Liver (tissue), 9 donors: ENCODE data around the gene YIPF3. TPM values are rescaled to one million over a fixed set of nuclear protein-coding genes. Genes with fewer than 3 reads are reported as not detected.
"Not testable (repeated sequence)": the region's sequence is repeated elsewhere in the genome, so short reads cannot be mapped to it uniquely, and the experiment has no call there.

Source experiments
- DNase-seq: peaks from one replicate; pipeline ENCODE4 v3.0.0-alpha.2; 2017; ENCODE audit warnings: low spot score
- H3K27ac ChIP-seq, 2 donors: one replicate each; pipeline ENCODE4 v1.7.0; 2013; ENCODE audit warnings: inconsistent platforms in 2 of 2, low read length in 2 of 2, control low read depth in 1 of 2, low read depth in 1 of 2, mild to moderate bottlenecking in 1 of 2
- H3K27me3 ChIP-seq, 4 donors: one replicate each; pipeline versions ENCODE4 v1.6.1 to v1.7.0; 2013; ENCODE audit warnings: low read length in 3 of 4, inconsistent platforms in 1 of 4, mild to moderate bottlenecking in 1 of 4, moderate library complexity in 1 of 4; ENCODE audit not compliant: control insufficient read depth in 4 of 4, insufficient read depth in 4 of 4
- H3K36me3 ChIP-seq, 4 donors: one replicate each; pipeline versions ENCODE4 v1.6.1 to v1.7.0; 2013; ENCODE audit warnings: low read length in 3 of 4, mild to moderate bottlenecking in 3 of 4, low read depth in 1 of 4, moderate library complexity in 1 of 4; ENCODE audit not compliant: control insufficient read depth in 4 of 4, insufficient read depth in 3 of 4
- H3K4me1 ChIP-seq, 4 donors: one replicate each; pipeline versions ENCODE4 v1.6.1 to v1.7.0; 2013; ENCODE audit warnings: low read length in 3 of 4, mild to moderate bottlenecking in 3 of 4, moderate library complexity in 1 of 4; ENCODE audit not compliant: control insufficient read depth in 4 of 4, insufficient read depth in 4 of 4
- H3K4me3 ChIP-seq, 3 donors: one replicate each; pipeline versions ENCODE4 v1.6.1 to v1.7.0; 2013; ENCODE audit warnings: low read length in 3 of 3, control low read depth in 1 of 3, low read depth in 1 of 3, mild to moderate bottlenecking in 1 of 3
- H3K9ac ChIP-seq, 2 donors: one replicate each; pipeline ENCODE4 v1.7.0; 2013; ENCODE audit warnings: low read length in 2 of 2, mild to moderate bottlenecking in 2 of 2, moderate library complexity in 2 of 2, control low read depth in 1 of 2, low read depth in 1 of 2
- H3K9me3 ChIP-seq, 4 donors: one replicate each; pipeline versions ENCODE4 v1.6.1 to v1.7.0; 2013; ENCODE audit warnings: low read length in 3 of 4; ENCODE audit not compliant: control insufficient read depth in 4 of 4
- ATF3 ChIP-seq: IDR thresholded peaks from 2 replicates; pipeline ENCODE4 v1.6.1; 2016; ENCODE audit warnings: antibody characterized with exemption
- CTCF ChIP-seq: fragments of 150-350 bp; IDR thresholded peaks from 2 replicates; pipeline ENCODE4 v1.5.1; 2017; ENCODE audit warnings: improper control_type of control experiment, low read depth, low read length; ENCODE audit not compliant: missing input control
- FOXA2 ChIP-seq: IDR thresholded peaks from 2 replicates; pipeline ENCODE4 v1.6.1; 2016; ENCODE audit warnings: antibody characterized with exemption
- GABPA ChIP-seq, 2 donors: IDR thresholded peaks in 1 of 2; conservative IDR thresholded peaks in 1 of 2; 2 replicates each; pipeline ENCODE4 v1.6.1; 2016; ENCODE audit warnings: antibody characterized with exemption in 2 of 2, mild to moderate bottlenecking in 1 of 2, moderate library complexity in 1 of 2
- HNF4A ChIP-seq, 2 donors: conservative IDR thresholded peaks; 2 replicates each; pipeline ENCODE4 v1.6.1; 2016; ENCODE audit warnings: antibody characterized with exemption in 2 of 2, mild to moderate bottlenecking in 2 of 2
- JUND ChIP-seq, 2 donors: IDR thresholded peaks; 2 replicates each; pipeline ENCODE4 v1.6.1; 2016; ENCODE audit warnings: antibody characterized with exemption in 2 of 2
- NR2F2 ChIP-seq: IDR thresholded peaks from 2 replicates; pipeline ENCODE4 v1.6.1; 2016; ENCODE audit warnings: antibody characterized with exemption
- RAD21 ChIP-seq, 2 donors: IDR thresholded peaks; 2 replicates each; pipeline ENCODE4 v1.6.1; 2016; ENCODE audit warnings: antibody characterized with exemption in 2 of 2, mild to moderate bottlenecking in 2 of 2
- REST ChIP-seq: IDR thresholded peaks from 2 replicates; pipeline ENCODE4 v1.6.1; 2016; ENCODE audit warnings: antibody characterized with exemption, mild to moderate bottlenecking
- RXRA ChIP-seq, 2 donors: IDR thresholded peaks; 2 replicates each; pipeline ENCODE4 v1.6.1; 2017 to 2018; ENCODE audit warnings: antibody characterized with exemption in 2 of 2, mild to moderate bottlenecking in 1 of 2
- SP1 ChIP-seq: IDR thresholded peaks from 2 replicates; pipeline ENCODE4 v1.6.1; 2018; ENCODE audit warnings: antibody characterized with exemption, mild to moderate bottlenecking
- TAF1 ChIP-seq: conservative IDR thresholded peaks from 2 replicates; pipeline ENCODE4 v1.6.1; 2016; ENCODE audit warnings: antibody characterized with exemption, mild to moderate bottlenecking
- YY1 ChIP-seq: IDR thresholded peaks from 2 replicates; pipeline ENCODE4 v1.6.1; 2016; ENCODE audit warnings: antibody characterized with exemption, mild to moderate bottlenecking
- ZBTB33 ChIP-seq: IDR thresholded peaks from 2 replicates; pipeline ENCODE4 v1.6.1; 2016; ENCODE audit warnings: antibody characterized with exemption
- WGBS: extraction: QIAGEN DNeasy Blood & Tissue Kit; methylation state at CpG from one replicate; pipeline ENCODE4 v1.1.7; 2013; 5-methylcytosine and 5-hydroxymethylcytosine counted together
- polyA plus RNA-seq, 2 donors: library from polyadenylated mRNA; stranded (reverse) in 1 of 2; unstranded in 1 of 2; fragments of 200-250 nt in 1 of 2; fragments of >200 nt in 1 of 2; fragmentation: Nextera tagmentation in 1 of 2; extraction: Ambion mirVana in 1 of 2; gene quantifications; one replicate each; pipeline versions ENCODE4 v1.2.1 to v1.2.3, GENCODE V29; 2013 to 2015
- total RNA-seq, 2 donors: library from RNA; depleted of rRNA; stranded (reverse); fragments of >200 nt; gene quantifications; one replicate each; pipeline ENCODE4 v1.2.3, GENCODE V29; 2014
- donor health status: healthy.
- donor health status: healthy.
- donor health status: healthy.
- donor health status: healthy.
- donor health status: healthy.

YIPF3 gene
- total and polyA plus RNA-seq, 4 donors = 43.8 to 91.9 (median 61.6) TPM

- TF ChIP-seq ATF3 (no peak), RXRA (IDR thresholded peaks at IDR 0.05) (no peak), ZBTB33 (no peak)
- no peaks in the 10 kb centered on the region for H3K4me1 ChIP-seq
- H3K4me3 ChIP-seq = no peak overlapping the region
- no peak overlapping the region for H3K27ac ChIP-seq
- H3K9ac ChIP-seq = no peak overlapping the region
- peaks cover 17 to 64% (median 48%) of the 10 kb centered on the region in 4 donors for H3K36me3 ChIP-seq
- no peak for DNase-seq
- no peaks in the 10 kb centered on the region for H3K27me3 ChIP-seq
- no peaks in the 10 kb centered on the region for H3K9me3 ChIP-seq
These were observed 42.6 kb upstream of the YIPF3 start for GRCh38 chr6:43559328-43559727.

GRCh38 chr6:43557620-43558019, 40.9 kb upstream of the YIPF3 start:
- not testable (repeated sequence) for H3K27ac ChIP-seq, H3K9ac ChIP-seq, H3K9me3 ChIP-seq, H3K4me3 ChIP-seq, DNase-seq, H3K4me1 ChIP-seq, H3K27me3 ChIP-seq
- H3K36me3 ChIP-seq = peaks cover 21 to 62% (median 49%) of the 10 kb centered on the region in 4 donors
- 94% methylated on average over 7 of the region's 7 CpGs for WGBS

GRCh38 chr6:43547222-43547621, 30.5 kb upstream of the YIPF3 start:
- DNase-seq = no peak
- Histone ChIP-seq H3K36me3 (peaks cover 10 to 75% (median 54%) of the 10 kb centered on the region in 4 donors), H3K9ac (no peak overlapping the region), H3K4me1 (no peaks in the 10 kb centered on the region), H3K27me3 (no peaks in the 10 kb centered on the region), H3K27ac (no peak overlapping the region), H3K9me3 (no peaks in the 10 kb centered on the region), H3K4me3 (no peak overlapping the region)
- no peak for TF ChIP-seq GABPA (IDR thresholded peaks at IDR 0.05 in 1 of 2, conservative IDR thresholded peaks at IDR 0.05 in 1 of 2)
- TF ChIP-seq YY1 = no peak
- TF ChIP-seq SP1 = no peak
- TF ChIP-seq RAD21 (IDR thresholded peaks at IDR 0.05) = no peak
- TF ChIP-seq JUND (IDR thresholded peaks at IDR 0.05) = no peak
- no peak for TF ChIP-seq ATF3
- TF ChIP-seq HNF4A (conservative IDR thresholded peaks at IDR 0.05) = no peak
- 92% methylated on average over 3 of the region's 3 CpGs for WGBS

GRCh38 chr6:43544461-43544860, 27.7 kb upstream of the YIPF3 start:
- Histone ChIP-seq H3K27ac (no peak overlapping the region), H3K4me3 (no peak overlapping the region), H3K27me3 (no peaks in the 10 kb centered on the region), H3K9ac (no peak overlapping the region), H3K4me1 (no peaks in the 10 kb centered on the region), H3K9me3 (no peaks in the 10 kb centered on the region), H3K36me3 (peaks cover 7 to 55% (median 38%) of the 10 kb centered on the region in 4 donors)
- 79% methylated on average over 4 of the region's 4 CpGs for WGBS
- TF ChIP-seq FOXA2 (no peak), JUND (IDR thresholded peaks at IDR 0.05) (no peak), REST (no peak), ATF3 (no peak), NR2F2 (no peak), RAD21 (IDR thresholded peaks at IDR 0.05) (no peak), SP1 (no peak), TAF1 (no peak), CTCF (no peak)
- DNase-seq = no peak
